HG03520 (cell line): ENCODE measurements around the gene SLC44A4.
A peak's percentile ranks its signal among the peaks of the same experiment; 100 is the strongest.
"Not testable (repeated sequence)": the region's sequence is repeated elsewhere in the genome, so short reads cannot be mapped to it uniquely, and the experiment has no call there.

Source experiments
- ATAC-seq: cut with Tn5 transposase; IDR thresholded peaks from one replicate; pipeline ENCODE4 v1.9.1; 2021; ENCODE audit warnings: mild to moderate bottlenecking, moderate library complexity; ENCODE audit not compliant: unreplicated experiment

Gene SLC44A4

DNA sequence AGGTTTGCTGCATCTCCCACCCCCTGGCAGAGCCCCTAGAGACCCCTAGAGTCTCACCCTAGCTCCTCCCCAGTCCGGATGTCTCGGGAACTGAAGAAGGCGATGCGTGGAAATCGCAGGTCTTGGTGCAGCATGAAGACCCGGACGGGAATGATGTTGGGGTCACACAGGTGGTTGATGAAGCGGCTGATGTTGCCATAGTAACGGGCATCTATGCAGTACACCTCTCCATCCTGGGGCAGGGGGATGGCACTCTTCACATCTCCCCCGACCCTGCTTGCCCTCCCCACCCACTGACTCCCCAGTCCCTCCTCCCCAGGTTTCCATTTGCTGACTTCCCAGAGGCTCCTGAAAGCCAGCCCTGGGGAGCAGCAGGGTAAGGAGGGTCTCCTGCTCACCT is 1.8 kb upstream of the SLC44A4 start:
- no peak for ATAC-seq

- ATAC-seq: no peak
Measured at GRCh38 chr6:31879901-31880300, 1.1 kb upstream of the SLC44A4 start.

- ATAC-seq: no peak
Measured at GRCh38 chr6:31879143-31879542, 346 bp upstream of the SLC44A4 start.

DNA sequence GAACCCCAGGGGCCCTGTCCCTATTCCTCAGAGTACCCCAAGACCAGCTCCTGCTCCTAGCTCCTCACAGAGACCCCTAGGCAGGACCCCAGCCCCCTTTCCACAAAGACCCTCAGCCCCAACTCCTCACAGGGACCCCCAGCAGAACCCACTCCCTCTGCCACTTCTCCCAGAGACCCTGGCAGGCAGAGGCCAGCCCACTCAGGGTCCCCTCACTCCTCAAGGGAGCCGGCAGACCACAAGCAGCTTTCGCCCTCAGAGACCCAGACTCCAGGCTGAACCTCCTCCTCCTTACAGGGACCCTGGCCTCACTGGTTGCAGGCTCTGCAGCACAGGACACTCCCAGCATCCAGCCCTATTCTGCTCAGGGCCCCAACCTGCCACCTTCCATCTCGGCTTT is 575 bp downstream of the SLC44A4 start:
- no peak for ATAC-seq

- ATAC-seq: no peak
Measured at GRCh38 chr6:31877651-31878161, 1.1 kb downstream of the SLC44A4 start.

- ATAC-seq: no peak
Measured at GRCh38 chr6:31877125-31877650, 1.6 kb downstream of the SLC44A4 start.

DNA sequence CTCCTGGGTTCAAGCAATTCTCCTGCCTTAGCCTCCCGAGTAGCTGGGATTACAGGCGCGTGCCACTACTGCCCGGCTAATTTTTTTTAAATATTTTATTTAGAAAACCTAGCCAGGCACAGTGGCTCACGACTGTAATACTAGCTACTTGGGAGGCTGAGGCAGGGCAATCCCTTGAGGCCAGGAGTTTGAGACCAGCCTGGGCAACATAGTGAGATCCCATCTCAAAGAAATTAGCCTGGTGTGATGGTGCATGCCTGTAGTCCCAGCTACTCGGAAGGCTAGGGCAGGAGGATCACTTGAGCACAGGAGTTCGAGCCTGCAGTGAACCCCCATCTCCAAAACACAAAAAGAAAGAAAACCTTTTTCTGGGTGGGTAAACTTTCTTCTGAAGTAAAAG is 2.4 kb downstream of the SLC44A4 start:
- ATAC-seq: no peak

GRCh38 chr6:31875877-31876276 is 2.9 kb downstream of the SLC44A4 start:
- no peak for ATAC-seq

DNA sequence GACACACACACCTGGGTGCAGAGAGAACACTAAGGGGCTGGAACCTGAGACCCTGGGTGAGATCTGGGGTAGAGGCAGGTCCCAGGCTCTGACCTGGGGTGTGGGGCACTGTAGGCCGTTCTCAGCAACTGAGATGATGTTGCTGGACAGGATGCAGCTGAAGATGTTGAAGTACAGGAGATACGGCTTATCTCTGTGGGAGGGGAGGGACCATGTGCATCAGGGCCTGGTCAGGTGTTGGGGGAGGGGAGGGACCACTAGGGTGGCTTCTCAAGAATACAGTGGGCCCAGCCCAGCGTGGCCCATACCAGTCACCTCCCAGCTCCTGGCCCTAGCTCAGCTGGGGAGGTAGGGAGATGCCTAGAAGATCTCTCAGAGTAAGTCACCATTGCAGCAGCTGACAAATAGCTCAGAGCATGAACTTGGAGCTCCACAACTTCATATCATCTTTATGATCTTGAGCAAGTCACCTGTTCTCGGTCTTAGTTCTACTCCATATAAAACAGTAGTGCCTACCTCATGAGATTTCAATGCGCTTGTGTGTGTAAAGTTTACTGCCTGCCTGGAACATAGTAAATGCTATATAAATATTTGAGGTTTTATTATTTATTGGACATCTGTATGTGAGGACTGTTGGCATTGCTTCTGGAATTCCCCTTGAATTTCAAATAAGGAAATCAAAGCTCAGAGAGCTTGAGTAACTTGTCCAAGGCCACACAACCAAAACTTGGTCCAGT is 3.8 kb downstream of the SLC44A4 start:
- ATAC-seq: no peak

GRCh38 chr6:31874084-31874670 is 4.6 kb downstream of the SLC44A4 start:
- no peak for ATAC-seq

DNA sequence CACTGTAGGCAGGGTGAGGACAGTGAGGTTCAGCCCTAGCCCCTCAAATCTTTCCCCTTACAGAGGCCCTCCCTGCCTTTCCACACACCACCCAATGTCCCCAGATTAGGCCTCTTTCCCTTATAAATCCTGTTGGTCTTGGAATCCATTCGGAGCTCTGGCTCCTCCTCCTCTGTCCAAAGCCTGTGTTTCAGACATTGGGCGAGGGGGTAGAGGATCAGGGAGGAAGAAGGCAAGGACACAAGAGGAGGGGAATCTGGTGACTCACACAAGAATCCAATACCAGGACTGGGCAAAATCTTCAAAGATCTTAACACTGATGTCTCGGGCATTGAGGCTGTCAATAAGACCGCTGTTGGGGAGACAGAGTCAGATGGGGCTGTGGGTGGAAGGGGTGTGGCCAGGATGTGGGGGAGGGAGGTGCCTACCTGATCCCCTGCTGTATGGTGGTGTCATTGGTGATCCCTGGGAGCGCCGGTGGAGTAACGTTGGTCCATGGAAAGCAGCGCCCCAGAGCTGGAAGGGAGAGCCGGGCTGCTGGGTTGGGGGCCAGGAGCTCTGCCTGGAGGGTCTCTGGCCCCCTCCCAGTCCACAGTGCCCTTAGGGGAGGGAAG is 7.6 kb downstream of the SLC44A4 start:
- no peak for ATAC-seq

GRCh38 chr6:31870385-31870921 is 8.3 kb downstream of the SLC44A4 start:
- no peak for ATAC-seq

GRCh38 chr6:31869343-31869742 is 9.5 kb downstream of the SLC44A4 start:
- ATAC-seq: no peak

GRCh38 chr6:31868658-31868971 is 10.2 kb downstream of the SLC44A4 start:
- not testable (repeated sequence) for ATAC-seq

DNA sequence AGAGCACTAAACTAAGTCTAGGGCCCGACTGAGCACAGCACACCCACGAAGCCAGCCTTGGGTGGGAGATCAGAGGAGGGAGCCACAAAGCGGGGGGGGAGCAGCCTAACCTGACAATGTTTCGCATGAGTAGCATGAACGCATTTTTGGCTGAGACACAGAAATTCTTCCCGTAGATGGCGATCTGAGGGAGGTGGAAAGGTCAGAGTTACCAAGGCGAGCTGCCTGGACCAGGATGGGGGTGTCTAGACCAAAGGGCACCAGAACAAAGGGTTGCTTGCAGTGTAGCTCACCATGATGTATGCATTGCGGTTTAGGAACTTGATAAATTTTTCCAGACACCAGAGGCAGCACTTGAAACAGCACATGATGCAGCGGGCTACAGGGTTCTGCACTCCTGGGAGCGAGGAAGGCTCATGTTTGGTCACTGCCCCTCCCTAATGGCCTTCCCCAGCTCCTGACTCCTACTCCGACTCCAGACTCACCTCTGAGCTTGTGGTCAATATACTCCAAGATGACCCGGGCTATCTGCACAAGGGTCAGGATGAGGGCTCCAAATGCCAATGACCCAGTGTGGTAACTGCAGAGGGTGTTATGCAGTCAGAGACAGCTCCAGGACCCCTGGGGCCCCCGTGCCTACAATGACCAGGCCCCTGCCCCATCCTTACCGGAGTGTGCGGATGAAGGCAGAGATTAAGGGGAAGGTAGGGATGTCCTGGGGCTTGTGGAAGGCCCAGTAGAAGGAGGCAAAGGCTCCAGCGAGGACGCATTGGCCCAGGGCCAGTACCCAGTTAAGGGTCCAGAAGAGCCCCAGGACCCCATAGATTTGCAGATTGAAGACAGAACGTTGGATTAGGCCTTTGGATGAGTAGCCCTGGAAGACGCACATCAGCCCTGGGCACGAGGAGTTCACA is 13.3 kb downstream of the SLC44A4 start:
- no peak for ATAC-seq

DNA sequence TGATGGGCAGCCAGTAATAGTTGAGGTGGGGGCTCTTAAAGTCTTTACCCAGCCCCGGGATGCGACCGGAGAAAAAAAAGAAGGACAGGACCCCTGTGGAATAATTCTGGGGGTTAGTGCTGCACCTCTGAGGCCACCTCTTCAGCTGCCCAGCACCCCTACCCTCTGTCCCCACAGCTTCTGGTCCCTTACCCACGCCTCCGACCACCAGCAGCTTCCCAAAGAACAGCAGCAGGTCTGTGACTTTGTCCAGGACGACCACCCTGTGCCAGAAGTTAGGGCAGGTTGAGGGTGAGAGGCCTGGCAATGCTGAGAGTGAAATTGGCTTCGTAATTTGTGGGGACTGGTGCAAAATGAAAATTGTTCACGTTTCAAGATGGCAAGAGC is 14.0 kb downstream of the SLC44A4 start:
- no peak for ATAC-seq

GRCh38 chr6:31864123-31864562 is 14.7 kb downstream of the SLC44A4 start:
- not testable (repeated sequence) for ATAC-seq

GRCh38 chr6:31862344-31863235 is 16.2 kb downstream of the SLC44A4 start, which contains the start of gene NEU1:
NEU1 (minus strand) TSS chr6:31862821; CDS start chr6:31862776, 45 bp downstream.
- peak; percentile 83 for ATAC-seq

- ATAC-seq: no peak
Measured at GRCh38 chr6:31861919-31862343, 16.9 kb downstream of the SLC44A4 start.
